GM23338 (cell line): ENCODE data around the gene USP24.

Experiments used
- CREB1 ChIP-seq: fragments of 250-450 bp; sonication (Bioruptor Pico); IDR thresholded peaks from 2 replicates; pipeline ENCODE4 v1.5.0; 2020; ENCODE audit warnings: low read depth, mild to moderate bottlenecking, moderate library complexity
- EZH2 ChIP-seq: fragments of 200-600 bp; sonication (generic); IDR thresholded peaks from one replicate; pipeline ENCODE4 v1.8.0; 2017; ENCODE audit warnings: antibody characterized with exemption, mild to moderate bottlenecking, low read depth; ENCODE audit not compliant: unreplicated experiment
- EZH2phosphoT487 ChIP-seq: fragments of 200-600 bp; sonication (generic); IDR thresholded peaks from one replicate; pipeline ENCODE4 v1.8.1; 2018; ENCODE audit warnings: antibody characterized with exemption; ENCODE audit not compliant: unreplicated experiment
- JUNB ChIP-seq: IDR thresholded peaks from one replicate; pipeline ENCODE4 v1.6.1; 2016; ENCODE audit warnings: antibody characterized with exemption; ENCODE audit not compliant: unreplicated experiment
- NANOG ChIP-seq: IDR thresholded peaks from 2 replicates; pipeline ENCODE4 v1.6.1; 2016; ENCODE audit warnings: antibody characterized with exemption, borderline replicate concordance
- POLR2AphosphoS5 ChIP-seq: IDR thresholded peaks from 2 replicates; pipeline ENCODE4 v1.6.1; 2016; ENCODE audit warnings: antibody characterized with exemption, low read depth
- STAT1 ChIP-seq: IDR thresholded peaks from one replicate; pipeline ENCODE4 v1.6.1; 2016; ENCODE audit warnings: antibody characterized with exemption; ENCODE audit not compliant: unreplicated experiment
- ZNF114 ChIP-seq: fragments of 250-450 bp; sonication (Bioruptor Pico); IDR thresholded peaks from 2 replicates; pipeline ENCODE4 v1.5.0; 2020; ENCODE audit warnings: mild to moderate bottlenecking, moderate library complexity
- TF ChIP-seq, protein P1 (sequence below): IDR thresholded peaks from 2 replicates; pipeline ENCODE4 v1.6.1; 2016; ENCODE audit warnings: antibody characterized with exemption
- TF ChIP-seq, protein P2 (sequence below), 2 experiments: fragments of 200-600 bp in 1 of 2; sonication (generic) in 1 of 2; conservative IDR thresholded peaks; 2 replicates each; pipeline versions ENCODE4 v1.5.1 to v1.6.1; 2016 to 2017; ENCODE audit warnings: antibody characterized with exemption in 2 of 2, low read depth in 2 of 2, mild to moderate bottlenecking in 2 of 2, moderate library complexity in 1 of 2
- TF ChIP-seq, protein P3 (sequence below): IDR thresholded peaks from one replicate; pipeline ENCODE4 v1.6.1; 2018; ENCODE audit warnings: antibody characterized with exemption; ENCODE audit not compliant: unreplicated experiment
- TF ChIP-seq, protein P4 (sequence below): fragments of 250-450 bp; sonication (Bioruptor Pico); IDR thresholded peaks from 2 replicates; pipeline ENCODE4 v1.5.0; 2020; ENCODE audit warnings: mild to moderate bottlenecking, moderate library complexity

DNA sequence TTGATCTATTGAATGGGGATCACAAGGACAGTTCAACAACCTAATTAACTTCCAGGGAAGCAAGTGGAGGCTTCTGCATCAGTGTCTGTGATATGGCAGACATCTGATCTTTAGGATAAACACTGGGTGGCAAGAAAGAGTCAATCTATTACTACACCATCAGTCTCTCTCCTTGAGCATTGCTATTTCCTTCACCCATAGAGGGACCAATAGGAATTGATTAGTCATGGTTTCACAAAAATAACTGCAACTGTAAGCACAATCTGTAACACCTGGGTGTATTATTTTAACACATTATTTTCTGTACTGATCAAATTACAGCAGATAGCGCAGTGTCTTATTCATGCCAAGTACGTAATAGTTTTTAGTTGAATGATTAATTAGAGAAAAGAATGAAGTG is 50.3 kb downstream of the USP24 start:
- TF ChIP-seq, protein P1, sequence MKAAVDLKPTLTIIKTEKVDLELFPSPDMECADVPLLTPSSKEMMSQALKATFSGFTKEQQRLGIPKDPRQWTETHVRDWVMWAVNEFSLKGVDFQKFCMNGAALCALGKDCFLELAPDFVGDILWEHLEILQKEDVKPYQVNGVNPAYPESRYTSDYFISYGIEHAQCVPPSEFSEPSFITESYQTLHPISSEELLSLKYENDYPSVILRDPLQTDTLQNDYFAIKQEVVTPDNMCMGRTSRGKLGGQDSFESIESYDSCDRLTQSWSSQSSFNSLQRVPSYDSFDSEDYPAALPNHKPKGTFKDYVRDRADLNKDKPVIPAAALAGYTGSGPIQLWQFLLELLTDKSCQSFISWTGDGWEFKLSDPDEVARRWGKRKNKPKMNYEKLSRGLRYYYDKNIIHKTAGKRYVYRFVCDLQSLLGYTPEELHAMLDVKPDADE, result no peak
- TF ChIP-seq, protein P2, sequence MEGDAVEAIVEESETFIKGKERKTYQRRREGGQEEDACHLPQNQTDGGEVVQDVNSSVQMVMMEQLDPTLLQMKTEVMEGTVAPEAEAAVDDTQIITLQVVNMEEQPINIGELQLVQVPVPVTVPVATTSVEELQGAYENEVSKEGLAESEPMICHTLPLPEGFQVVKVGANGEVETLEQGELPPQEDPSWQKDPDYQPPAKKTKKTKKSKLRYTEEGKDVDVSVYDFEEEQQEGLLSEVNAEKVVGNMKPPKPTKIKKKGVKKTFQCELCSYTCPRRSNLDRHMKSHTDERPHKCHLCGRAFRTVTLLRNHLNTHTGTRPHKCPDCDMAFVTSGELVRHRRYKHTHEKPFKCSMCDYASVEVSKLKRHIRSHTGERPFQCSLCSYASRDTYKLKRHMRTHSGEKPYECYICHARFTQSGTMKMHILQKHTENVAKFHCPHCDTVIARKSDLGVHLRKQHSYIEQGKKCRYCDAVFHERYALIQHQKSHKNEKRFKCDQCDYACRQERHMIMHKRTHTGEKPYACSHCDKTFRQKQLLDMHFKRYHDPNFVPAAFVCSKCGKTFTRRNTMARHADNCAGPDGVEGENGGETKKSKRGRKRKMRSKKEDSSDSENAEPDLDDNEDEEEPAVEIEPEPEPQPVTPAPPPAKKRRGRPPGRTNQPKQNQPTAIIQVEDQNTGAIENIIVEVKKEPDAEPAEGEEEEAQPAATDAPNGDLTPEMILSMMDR (conservative IDR thresholded peaks at IDR 0.05; ENCODE audit: low read depth in 2 of 2), result no peak
- TF ChIP-seq POLR2AphosphoS5 (no peak), EZH2 (no peak), JUNB (no peak), EZH2phosphoT487 (no peak), STAT1 (no peak), ZNF114 (CRISPR knock-in tag) (no peak), CREB1 (CRISPR knock-in tag) (no peak), NANOG (no peak)
- TF ChIP-seq, protein P3, sequence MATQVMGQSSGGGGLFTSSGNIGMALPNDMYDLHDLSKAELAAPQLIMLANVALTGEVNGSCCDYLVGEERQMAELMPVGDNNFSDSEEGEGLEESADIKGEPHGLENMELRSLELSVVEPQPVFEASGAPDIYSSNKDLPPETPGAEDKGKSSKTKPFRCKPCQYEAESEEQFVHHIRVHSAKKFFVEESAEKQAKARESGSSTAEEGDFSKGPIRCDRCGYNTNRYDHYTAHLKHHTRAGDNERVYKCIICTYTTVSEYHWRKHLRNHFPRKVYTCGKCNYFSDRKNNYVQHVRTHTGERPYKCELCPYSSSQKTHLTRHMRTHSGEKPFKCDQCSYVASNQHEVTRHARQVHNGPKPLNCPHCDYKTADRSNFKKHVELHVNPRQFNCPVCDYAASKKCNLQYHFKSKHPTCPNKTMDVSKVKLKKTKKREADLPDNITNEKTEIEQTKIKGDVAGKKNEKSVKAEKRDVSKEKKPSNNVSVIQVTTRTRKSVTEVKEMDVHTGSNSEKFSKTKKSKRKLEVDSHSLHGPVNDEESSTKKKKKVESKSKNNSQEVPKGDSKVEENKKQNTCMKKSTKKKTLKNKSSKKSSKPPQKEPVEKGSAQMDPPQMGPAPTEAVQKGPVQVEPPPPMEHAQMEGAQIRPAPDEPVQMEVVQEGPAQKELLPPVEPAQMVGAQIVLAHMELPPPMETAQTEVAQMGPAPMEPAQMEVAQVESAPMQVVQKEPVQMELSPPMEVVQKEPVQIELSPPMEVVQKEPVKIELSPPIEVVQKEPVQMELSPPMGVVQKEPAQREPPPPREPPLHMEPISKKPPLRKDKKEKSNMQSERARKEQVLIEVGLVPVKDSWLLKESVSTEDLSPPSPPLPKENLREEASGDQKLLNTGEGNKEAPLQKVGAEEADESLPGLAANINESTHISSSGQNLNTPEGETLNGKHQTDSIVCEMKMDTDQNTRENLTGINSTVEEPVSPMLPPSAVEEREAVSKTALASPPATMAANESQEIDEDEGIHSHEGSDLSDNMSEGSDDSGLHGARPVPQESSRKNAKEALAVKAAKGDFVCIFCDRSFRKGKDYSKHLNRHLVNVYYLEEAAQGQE, result no peak
- TF ChIP-seq, protein P4, sequence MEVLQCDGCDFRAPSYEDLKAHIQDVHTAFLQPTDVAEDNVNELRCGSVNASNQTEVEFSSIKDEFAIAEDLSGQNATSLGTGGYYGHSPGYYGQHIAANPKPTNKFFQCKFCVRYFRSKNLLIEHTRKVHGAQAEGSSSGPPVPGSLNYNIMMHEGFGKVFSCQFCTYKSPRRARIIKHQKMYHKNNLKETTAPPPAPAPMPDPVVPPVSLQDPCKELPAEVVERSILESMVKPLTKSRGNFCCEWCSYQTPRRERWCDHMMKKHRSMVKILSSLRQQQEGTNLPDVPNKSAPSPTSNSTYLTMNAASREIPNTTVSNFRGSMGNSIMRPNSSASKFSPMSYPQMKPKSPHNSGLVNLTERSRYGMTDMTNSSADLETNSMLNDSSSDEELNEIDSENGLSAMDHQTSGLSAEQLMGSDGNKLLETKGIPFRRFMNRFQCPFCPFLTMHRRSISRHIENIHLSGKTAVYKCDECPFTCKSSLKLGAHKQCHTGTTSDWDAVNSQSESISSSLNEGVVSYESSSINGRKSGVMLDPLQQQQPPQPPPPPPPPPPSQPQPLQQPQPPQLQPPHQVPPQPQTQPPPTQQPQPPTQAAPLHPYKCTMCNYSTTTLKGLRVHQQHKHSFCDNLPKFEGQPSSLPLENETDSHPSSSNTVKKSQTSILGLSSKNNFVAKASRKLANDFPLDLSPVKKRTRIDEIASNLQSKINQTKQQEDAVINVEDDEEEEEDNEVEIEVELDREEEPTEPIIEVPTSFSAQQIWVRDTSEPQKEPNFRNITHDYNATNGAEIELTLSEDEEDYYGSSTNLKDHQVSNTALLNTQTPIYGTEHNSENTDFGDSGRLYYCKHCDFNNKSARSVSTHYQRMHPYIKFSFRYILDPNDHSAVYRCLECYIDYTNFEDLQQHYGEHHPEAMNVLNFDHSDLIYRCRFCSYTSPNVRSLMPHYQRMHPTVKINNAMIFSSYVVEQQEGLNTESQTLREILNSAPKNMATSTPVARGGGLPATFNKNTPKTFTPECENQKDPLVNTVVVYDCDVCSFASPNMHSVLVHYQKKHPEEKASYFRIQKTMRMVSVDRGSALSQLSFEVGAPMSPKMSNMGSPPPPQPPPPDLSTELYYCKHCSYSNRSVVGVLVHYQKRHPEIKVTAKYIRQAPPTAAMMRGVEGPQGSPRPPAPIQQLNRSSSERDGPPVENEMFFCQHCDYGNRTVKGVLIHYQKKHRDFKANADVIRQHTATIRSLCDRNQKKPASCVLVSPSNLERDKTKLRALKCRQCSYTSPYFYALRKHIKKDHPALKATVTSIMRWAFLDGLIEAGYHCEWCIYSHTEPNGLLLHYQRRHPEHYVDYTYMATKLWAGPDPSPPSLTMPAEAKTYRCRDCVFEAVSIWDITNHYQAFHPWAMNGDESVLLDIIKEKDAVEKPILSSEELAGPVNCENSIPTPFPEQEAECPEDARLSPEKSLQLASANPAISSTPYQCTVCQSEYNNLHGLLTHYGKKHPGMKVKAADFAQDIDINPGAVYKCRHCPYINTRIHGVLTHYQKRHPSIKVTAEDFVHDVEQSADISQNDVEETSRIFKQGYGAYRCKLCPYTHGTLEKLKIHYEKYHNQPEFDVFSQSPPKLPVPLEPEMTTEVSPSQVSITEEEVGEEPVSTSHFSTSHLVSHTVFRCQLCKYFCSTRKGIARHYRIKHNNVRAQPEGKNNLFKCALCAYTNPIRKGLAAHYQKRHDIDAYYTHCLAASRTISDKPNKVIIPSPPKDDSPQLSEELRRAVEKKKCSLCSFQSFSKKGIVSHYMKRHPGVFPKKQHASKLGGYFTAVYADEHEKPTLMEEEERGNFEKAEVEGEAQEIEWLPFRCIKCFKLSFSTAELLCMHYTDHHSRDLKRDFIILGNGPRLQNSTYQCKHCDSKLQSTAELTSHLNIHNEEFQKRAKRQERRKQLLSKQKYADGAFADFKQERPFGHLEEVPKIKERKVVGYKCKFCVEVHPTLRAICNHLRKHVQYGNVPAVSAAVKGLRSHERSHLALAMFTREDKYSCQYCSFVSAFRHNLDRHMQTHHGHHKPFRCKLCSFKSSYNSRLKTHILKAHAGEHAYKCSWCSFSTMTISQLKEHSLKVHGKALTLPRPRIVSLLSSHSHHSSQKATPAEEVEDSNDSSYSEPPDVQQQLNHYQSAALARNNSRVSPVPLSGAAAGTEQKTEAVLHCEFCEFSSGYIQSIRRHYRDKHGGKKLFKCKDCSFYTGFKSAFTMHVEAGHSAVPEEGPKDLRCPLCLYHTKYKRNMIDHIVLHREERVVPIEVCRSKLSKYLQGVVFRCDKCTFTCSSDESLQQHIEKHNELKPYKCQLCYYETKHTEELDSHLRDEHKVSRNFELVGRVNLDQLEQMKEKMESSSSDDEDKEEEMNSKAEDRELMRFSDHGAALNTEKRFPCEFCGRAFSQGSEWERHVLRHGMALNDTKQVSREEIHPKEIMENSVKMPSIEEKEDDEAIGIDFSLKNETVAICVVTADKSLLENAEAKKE, result no peak
